ENCODE results near the gene APIP.

GRCh38 chr11:34844463-34845112, 71.6 kb downstream of the APIP start:
- TF ChIP-seq CTCF (IDR thresholded peaks at IDR 0.05) (no peak), POLR2AphosphoS5 (IDR thresholded peaks at IDR 0.05; ENCODE audit: low read depth, low read length) (no peak)
